ENCODE data around the gene DEFB123.

- no peak for TF ChIP-seq POLR2A (IDR thresholded peaks at IDR 0.05)
- TF ChIP-seq, protein P1, sequence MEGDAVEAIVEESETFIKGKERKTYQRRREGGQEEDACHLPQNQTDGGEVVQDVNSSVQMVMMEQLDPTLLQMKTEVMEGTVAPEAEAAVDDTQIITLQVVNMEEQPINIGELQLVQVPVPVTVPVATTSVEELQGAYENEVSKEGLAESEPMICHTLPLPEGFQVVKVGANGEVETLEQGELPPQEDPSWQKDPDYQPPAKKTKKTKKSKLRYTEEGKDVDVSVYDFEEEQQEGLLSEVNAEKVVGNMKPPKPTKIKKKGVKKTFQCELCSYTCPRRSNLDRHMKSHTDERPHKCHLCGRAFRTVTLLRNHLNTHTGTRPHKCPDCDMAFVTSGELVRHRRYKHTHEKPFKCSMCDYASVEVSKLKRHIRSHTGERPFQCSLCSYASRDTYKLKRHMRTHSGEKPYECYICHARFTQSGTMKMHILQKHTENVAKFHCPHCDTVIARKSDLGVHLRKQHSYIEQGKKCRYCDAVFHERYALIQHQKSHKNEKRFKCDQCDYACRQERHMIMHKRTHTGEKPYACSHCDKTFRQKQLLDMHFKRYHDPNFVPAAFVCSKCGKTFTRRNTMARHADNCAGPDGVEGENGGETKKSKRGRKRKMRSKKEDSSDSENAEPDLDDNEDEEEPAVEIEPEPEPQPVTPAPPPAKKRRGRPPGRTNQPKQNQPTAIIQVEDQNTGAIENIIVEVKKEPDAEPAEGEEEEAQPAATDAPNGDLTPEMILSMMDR (IDR thresholded peaks at IDR 0.05), result no peak
These were observed 36.5 kb upstream of the DEFB123 start for GRCh38 chr20:31403886-31404285.

Measured in gastroesophageal sphincter (tissue), 3 donors.